Ishikawa (cell line): ENCODE results near the gene EPHA2.

Experiments used
- CREB1 ChIP-seq: IDR thresholded peaks from 2 replicates; pipeline ENCODE4 v1.6.1; 2012; ENCODE audit warnings: low read depth
- EP300 ChIP-seq: IDR thresholded peaks from 2 replicates; pipeline ENCODE4 v1.6.1; 2012; ENCODE audit warnings: borderline replicate concordance
- FOXM1 ChIP-seq: IDR thresholded peaks from 2 replicates; pipeline ENCODE4 v1.6.1; 2012; ENCODE audit warnings: low read depth, borderline replicate concordance
- NFIC ChIP-seq: IDR thresholded peaks from 2 replicates; pipeline ENCODE4 v1.6.1; 2012
- RAD21 ChIP-seq: IDR thresholded peaks from 2 replicates; pipeline ENCODE4 v1.6.1; 2012; ENCODE audit warnings: low read depth
- TCF12 ChIP-seq: IDR thresholded peaks from 2 replicates; pipeline ENCODE4 v1.6.1; 2012; ENCODE audit warnings: low read depth
- TEAD4 ChIP-seq: IDR thresholded peaks from 2 replicates; pipeline ENCODE4 v1.6.1; 2012
- USF1 ChIP-seq: IDR thresholded peaks from 2 replicates; pipeline ENCODE4 v1.6.1; 2012

- TF ChIP-seq RAD21 (no peak), TEAD4 (no peak), CREB1 (no peak), EP300 (no peak), USF1 (no peak), NFIC (no peak), FOXM1 (no peak), TCF12 (no peak)
Measured at GRCh38 chr1:16120407-16120806, 35.5 kb downstream of the EPHA2 start.
